Breast epithelium (tissue), 3 donors: ENCODE measurements around the gene TACR2.

Experiments
- POLR2A ChIP-seq: fragments of 450-650 bp; IDR thresholded peaks from one replicate; pipeline ENCODE4 v1.6.1; 2016; ENCODE audit warnings: antibody characterized with exemption, mild to moderate bottlenecking, moderate library complexity
- POLR2AphosphoS5 ChIP-seq, 3 donors: sonication (generic); formaldehyde crosslinking; IDR thresholded peaks; one replicate each; pipeline ENCODE4 v1.6.1; 2017; ENCODE audit warnings: antibody characterized with exemption in 3 of 3
- TF ChIP-seq, protein P1 (sequence below), 3 donors: fragments of 450-650 bp; IDR thresholded peaks; one replicate each; pipeline ENCODE4 v1.5.1; 2016 to 2017; ENCODE audit warnings: antibody characterized with exemption in 3 of 3, mild to moderate bottlenecking in 3 of 3, moderate library complexity in 3 of 3

GRCh38 chr10:69434926-69435325 lies 18.2 kb upstream of the TACR2 start:
- TF ChIP-seq, protein P1, sequence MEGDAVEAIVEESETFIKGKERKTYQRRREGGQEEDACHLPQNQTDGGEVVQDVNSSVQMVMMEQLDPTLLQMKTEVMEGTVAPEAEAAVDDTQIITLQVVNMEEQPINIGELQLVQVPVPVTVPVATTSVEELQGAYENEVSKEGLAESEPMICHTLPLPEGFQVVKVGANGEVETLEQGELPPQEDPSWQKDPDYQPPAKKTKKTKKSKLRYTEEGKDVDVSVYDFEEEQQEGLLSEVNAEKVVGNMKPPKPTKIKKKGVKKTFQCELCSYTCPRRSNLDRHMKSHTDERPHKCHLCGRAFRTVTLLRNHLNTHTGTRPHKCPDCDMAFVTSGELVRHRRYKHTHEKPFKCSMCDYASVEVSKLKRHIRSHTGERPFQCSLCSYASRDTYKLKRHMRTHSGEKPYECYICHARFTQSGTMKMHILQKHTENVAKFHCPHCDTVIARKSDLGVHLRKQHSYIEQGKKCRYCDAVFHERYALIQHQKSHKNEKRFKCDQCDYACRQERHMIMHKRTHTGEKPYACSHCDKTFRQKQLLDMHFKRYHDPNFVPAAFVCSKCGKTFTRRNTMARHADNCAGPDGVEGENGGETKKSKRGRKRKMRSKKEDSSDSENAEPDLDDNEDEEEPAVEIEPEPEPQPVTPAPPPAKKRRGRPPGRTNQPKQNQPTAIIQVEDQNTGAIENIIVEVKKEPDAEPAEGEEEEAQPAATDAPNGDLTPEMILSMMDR (IDR thresholded peaks at IDR 0.05): no peak
- TF ChIP-seq POLR2A (no peak), POLR2AphosphoS5 (IDR thresholded peaks at IDR 0.05) (no peak)
